Thyroid gland (tissue), 4 donors: ENCODE results near the gene TARS2. TPM values are rescaled to one million over a fixed set of nuclear protein-coding genes. Genes with fewer than 3 reads are reported as not detected.

Experiments
- DNase-seq, 2 donors: peaks; one replicate each; pipeline ENCODE4 v3.0.0-alpha.2; 2019
- H3K27ac ChIP-seq, 3 donors: fragments of 200-600 bp; sonication (generic); 1 replicate in 2 of 3; 2 replicates in 1 of 3; pipeline ENCODE4 v1.5.1; 2016 to 2019; ENCODE audit warnings: mild to moderate bottlenecking in 1 of 3, moderate library complexity in 1 of 3
- H3K27me3 ChIP-seq: fragments of 200-600 bp; sonication (generic); one replicate; pipeline ENCODE4 v1.5.1; 2019
- H3K36me3 ChIP-seq, 2 donors: fragments of 200-600 bp; sonication (generic); one replicate each; pipeline ENCODE4 v1.5.1; 2016 to 2019
- H3K4me1 ChIP-seq, 2 donors: fragments of 200-600 bp; sonication (generic); one replicate each; pipeline ENCODE4 v1.5.1; 2017 to 2019
- H3K4me3 ChIP-seq, 3 donors: fragments of 200-600 bp; sonication (generic); replicated peaks in 1 of 3; 1 replicate in 2 of 3; 2 replicates in 1 of 3; pipeline ENCODE4 v1.5.1; 2016; ENCODE audit warnings: mild to moderate bottlenecking in 1 of 3
- H3K9me3 ChIP-seq: fragments of 200-600 bp; sonication (generic); one replicate; pipeline ENCODE4 v1.5.1; 2017
- POLR2A ChIP-seq, 2 donors: fragments of 450-650 bp; IDR thresholded peaks; one replicate each; pipeline ENCODE4 v1.6.1; 2017; ENCODE audit warnings: antibody characterized with exemption in 2 of 2, mild to moderate bottlenecking in 2 of 2, moderate library complexity in 1 of 2
- WGBS, 2 donors: methylation state at CpG; one replicate each; pipeline ENCODE4 v1.1.5; 2017; 5-methylcytosine and 5-hydroxymethylcytosine counted together
- intact Hi-C: fragments of 100-400 bp; cut with DNase I; formaldehyde crosslinking; loops from one replicate; pipeline ENCODE4 v1.15.1; 2023
- microRNA-seq: library from miRNA; unstranded; fragments of <30 nt; microRNA quantifications from one replicate; pipeline ENCODE4, GENCODE V29; 2016
- small RNA-seq: library from RNA; depleted of rRNA; stranded (forward); fragments of <200 nt; gene quantifications from one replicate; pipeline ENCODE3, GENCODE V24; 2016
- total RNA-seq, 4 donors: library from RNA; depleted of rRNA; stranded (reverse); fragments of >200 nt; gene quantifications; one replicate each; pipeline ENCODE4 v1.2.3, GENCODE V29; 2016
- TF ChIP-seq, protein P1 (sequence below), 6 experiments: fragments of 200-600 bp in 3 of 6; fragments of 450-650 bp in 3 of 6; sonication (generic) in 3 of 6; IDR thresholded peaks; one replicate each; pipeline ENCODE4 v1.5.1; 2016 to 2019; ENCODE audit warnings: antibody characterized with exemption in 6 of 6, mild to moderate bottlenecking in 2 of 6, inconsistent platforms in 1 of 6, moderate library complexity in 1 of 6

The TARS2 gene
- total RNA-seq, 4 donors from 2014 or later, result 13.8 to 18.2 (median 14.8) TPM

DNA sequence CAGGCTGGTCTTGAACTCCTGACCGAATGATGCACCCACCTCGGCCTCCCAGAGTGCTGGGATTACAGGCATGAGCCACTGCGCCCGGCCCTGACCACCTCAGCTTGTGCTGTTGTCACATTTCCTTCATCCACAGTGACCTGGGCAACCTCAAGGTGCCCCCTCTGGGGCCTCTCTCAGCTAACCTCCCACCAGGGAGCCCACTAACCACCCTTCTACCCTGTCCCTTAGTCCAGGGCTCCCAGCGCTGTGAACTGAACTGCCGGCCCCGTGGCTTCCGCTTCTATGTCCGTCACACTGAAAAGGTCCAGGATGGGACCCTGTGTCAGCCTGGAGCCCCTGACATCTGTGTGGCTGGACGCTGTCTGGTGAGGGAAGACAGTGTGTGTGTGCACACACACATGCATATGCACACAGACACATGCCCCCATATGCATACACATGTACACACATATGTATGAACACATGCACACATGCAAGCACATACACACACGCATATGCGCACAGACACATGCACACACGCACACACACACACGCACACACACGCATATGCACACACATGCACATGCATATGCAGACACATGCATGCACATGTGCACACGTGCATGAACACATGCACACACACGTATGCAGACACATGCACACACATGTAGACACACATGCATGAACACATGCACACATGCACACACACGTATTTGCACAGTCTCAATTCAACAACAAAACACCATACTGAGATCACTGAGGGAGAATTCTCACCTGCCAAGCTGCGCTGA lies 68.2 kb downstream of the TARS2 start:
- Histone ChIP-seq H3K27me3 (no peaks in the 10 kb centered on the region), H3K9me3 (no peaks in the 10 kb centered on the region), H3K4me1 (peaks cover 9 to 44% of the 10 kb centered on the region in 2 donors), H3K4me3 (no peak overlapping the region), H3K36me3 (no peaks in the 10 kb centered on the region), H3K27ac (no peak overlapping the region)
- no peak for DNase-seq
- intact Hi-C loops, result loop anchor here (5.0 to 10.0 kb wide), 2 partner anchors 67 to 439 kb away; no protein-coding TSS in a partner anchor
- no peak for TF ChIP-seq POLR2A (IDR thresholded peaks at IDR 0.05)
- TF ChIP-seq, protein P1, sequence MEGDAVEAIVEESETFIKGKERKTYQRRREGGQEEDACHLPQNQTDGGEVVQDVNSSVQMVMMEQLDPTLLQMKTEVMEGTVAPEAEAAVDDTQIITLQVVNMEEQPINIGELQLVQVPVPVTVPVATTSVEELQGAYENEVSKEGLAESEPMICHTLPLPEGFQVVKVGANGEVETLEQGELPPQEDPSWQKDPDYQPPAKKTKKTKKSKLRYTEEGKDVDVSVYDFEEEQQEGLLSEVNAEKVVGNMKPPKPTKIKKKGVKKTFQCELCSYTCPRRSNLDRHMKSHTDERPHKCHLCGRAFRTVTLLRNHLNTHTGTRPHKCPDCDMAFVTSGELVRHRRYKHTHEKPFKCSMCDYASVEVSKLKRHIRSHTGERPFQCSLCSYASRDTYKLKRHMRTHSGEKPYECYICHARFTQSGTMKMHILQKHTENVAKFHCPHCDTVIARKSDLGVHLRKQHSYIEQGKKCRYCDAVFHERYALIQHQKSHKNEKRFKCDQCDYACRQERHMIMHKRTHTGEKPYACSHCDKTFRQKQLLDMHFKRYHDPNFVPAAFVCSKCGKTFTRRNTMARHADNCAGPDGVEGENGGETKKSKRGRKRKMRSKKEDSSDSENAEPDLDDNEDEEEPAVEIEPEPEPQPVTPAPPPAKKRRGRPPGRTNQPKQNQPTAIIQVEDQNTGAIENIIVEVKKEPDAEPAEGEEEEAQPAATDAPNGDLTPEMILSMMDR (IDR thresholded peaks at IDR 0.05), result no peak
- WGBS, 2 donors, result 89 to 92% methylated on average over 18 to 19 of the region's 19 CpGs

DNA sequence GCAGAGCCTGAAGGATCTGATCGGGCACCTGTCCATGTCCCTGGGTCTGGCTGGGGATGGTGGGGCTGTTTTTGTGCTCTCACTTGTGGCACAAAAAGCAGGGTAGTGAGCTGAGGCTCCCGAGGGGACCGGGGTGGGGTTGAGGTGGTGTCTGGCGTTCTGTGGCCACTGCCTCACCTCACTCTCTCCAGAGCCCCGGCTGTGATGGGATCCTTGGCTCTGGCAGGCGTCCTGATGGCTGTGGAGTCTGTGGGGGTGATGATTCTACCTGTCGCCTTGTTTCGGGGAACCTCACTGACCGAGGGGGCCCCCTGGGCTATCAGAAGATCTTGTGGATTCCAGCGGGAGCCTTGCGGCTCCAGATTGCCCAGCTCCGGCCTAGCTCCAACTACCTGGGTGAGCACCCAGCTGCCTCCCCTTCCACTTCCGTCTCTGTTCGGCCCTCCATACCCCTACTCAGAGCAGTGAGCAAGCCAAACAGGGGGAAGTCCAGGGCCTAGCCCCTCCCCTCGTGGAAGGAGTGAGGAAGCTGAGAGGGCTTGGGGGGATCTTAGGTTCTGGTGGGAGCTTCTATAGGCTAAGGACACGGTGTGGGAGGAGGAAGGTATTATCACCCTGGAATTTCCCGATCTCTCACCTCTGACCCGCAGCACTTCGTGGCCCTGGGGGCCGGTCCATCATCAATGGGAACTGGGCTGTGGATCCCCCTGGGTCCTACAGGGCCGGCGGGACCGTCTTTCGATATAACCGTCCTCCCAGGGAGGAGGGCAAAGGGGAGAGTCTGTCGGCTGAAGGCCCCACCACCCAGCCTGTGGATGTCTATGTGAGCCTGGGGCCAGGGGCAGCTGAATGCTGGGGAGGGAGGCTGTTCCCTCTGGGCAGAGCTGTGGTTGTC lies 69.0 kb downstream of the TARS2 start:
- Histone ChIP-seq H3K4me1 (peaks cover 13 to 42% of the 10 kb centered on the region in 2 donors), H3K36me3 (no peaks in the 10 kb centered on the region), H3K27ac (no peak overlapping the region), H3K27me3 (no peaks in the 10 kb centered on the region), H3K9me3 (no peaks in the 10 kb centered on the region), H3K4me3 (no peak overlapping the region)
- DNase-seq, result no peak
- TF ChIP-seq POLR2A (IDR thresholded peaks at IDR 0.05), result no peak
- TF ChIP-seq, protein P1 (IDR thresholded peaks at IDR 0.05), result no peak
- intact Hi-C loops, result loop anchor here (5.0 to 10.0 kb wide), 2 partner anchors 66 to 439 kb away; no protein-coding TSS in a partner anchor
- WGBS, 2 donors, result 80 to 81% methylated on average over 19 to 23 of the region's 26 CpGs

DNA sequence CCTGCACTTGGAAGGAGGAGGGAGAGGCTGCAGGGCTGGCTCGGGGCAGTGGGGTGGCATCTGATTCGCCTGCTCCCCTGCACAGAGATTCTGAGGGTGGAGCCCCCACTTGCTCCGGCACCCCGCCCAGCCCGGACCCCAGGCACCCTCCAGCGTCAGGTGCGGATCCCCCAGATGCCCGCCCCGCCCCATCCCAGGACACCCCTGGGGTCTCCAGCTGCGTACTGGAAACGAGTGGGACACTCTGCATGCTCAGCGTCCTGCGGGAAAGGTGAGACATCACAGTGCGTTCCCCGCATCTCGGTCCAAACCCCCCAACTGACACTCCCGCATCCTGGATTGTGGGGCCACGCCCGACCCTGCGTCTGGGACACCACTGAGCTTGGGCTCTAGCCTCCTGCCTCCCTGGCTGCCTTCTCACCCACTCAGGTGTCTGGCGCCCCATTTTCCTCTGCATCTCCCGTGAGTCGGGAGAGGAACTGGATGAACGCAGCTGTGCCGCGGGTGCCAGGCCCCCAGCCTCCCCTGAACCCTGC lies 69.9 kb downstream of the TARS2 start:
- Histone ChIP-seq H3K4me3 (no peak overlapping the region), H3K27ac (no peak overlapping the region), H3K4me1 (peaks cover 18 to 35% of the 10 kb centered on the region in 2 donors), H3K36me3 (no peaks in the 10 kb centered on the region), H3K27me3 (no peaks in the 10 kb centered on the region), H3K9me3 (no peaks in the 10 kb centered on the region)
- DNase-seq, result no peak
- TF ChIP-seq, protein P1 (IDR thresholded peaks at IDR 0.05), result no peak
- no peak for TF ChIP-seq POLR2A (IDR thresholded peaks at IDR 0.05)
- intact Hi-C loops, result loop anchor here (5.0 to 10.0 kb wide), 2 partner anchors 65 to 438 kb away; no protein-coding TSS in a partner anchor
- WGBS, 2 donors, result 90 to 92% methylated on average over 11 to 21 of the region's 26 CpGs

Small RNA genes within 50 kb of the gene (microRNA-seq; reads per million reads assigned to microRNA genes)
- gene MIR4257 (not detected), gene MIR6878 (not detected)

Small RNA genes within 50 kb of the gene (small RNA-seq; reads per million reads assigned to genes)
- gene MIR4257, result not detected

Other genes with a start within 250 kb of the TARS2 start
- gene CA14, start 229.6 kb upstream of the TARS2 start, total RNA-seq, result under 1 TPM in 2 of 4 donors, not detected in 2; 0.22 to 0.27 TPM
- gene APH1A, start 218.4 kb upstream of the TARS2 start, total RNA-seq, result 100 to 1,000 TPM; 114 to 133 (median 116) TPM
- 10 to 100 TPM in 1 of 4 donors, 1 to 10 TPM in 3; 2.7 to 11.7 (median 4.3) TPM for gene C1orf54, start 214.6 kb upstream of the TARS2 start, total RNA-seq
- 1 to 10 TPM; 2.9 to 7.9 (median 5.4) TPM for gene CIART, start 204.9 kb upstream of the TARS2 start, total RNA-seq
- 10 to 100 TPM; 27.4 to 61.0 (median 48.6) TPM for gene MRPS21, start 193.6 kb upstream of the TARS2 start, total RNA-seq
- 10 to 100 TPM; 61.3 to 96.9 (median 68.1) TPM for gene PRPF3, start 165.9 kb upstream of the TARS2 start, total RNA-seq
- 10 to 100 TPM; 26.1 to 39.9 (median 31.6) TPM for gene RPRD2, start 123.3 kb upstream of the TARS2 start, total RNA-seq
- gene ECM1, start 20.7 kb downstream of the TARS2 start, total RNA-seq, result 10 to 100 TPM in 1 of 4 donors, 1 to 10 TPM in 3; 4.2 to 11.3 (median 7.0) TPM
- gene FALEC, start 28.3 kb downstream of the TARS2 start, total RNA-seq, result not detected
- 10 to 100 TPM in 1 of 4 donors, 1 to 10 TPM in 3; 2.1 to 15.7 (median 6.9) TPM for gene ADAMTSL4, start 62.0 kb downstream of the TARS2 start, total RNA-seq
- 100 to 1,000 TPM; 164 to 313 (median 203) TPM for gene MCL1, start 92.2 kb downstream of the TARS2 start, total RNA-seq
- 100 to 1,000 TPM; 183 to 292 (median 218) TPM for gene ENSA, start 142.2 kb downstream of the TARS2 start, total RNA-seq
- 10 to 100 TPM; 36.3 to 44.1 (median 39.2) TPM for gene GOLPH3L, start 209.7 kb downstream of the TARS2 start, total RNA-seq
- under 1 TPM in 2 of 4 donors, not detected in 2; 0.67 to 0.93 TPM for gene HORMAD1, start 233.5 kb downstream of the TARS2 start, total RNA-seq